H1 (cell line): Measurements from ENCODE around the gene MICU2. TPM values are rescaled to one million over a fixed set of nuclear protein-coding genes. Genes with fewer than 3 reads are reported as not detected.

ENCODE experiments used
- KDM5A ChIP-seq: fragments of 200-600 bp; IDR thresholded peaks from 2 replicates; pipeline ENCODE4 v1.7.1; 2012; ENCODE audit warnings: mild to moderate bottlenecking, low read length, inconsistent platforms, mixed read lengths
- polyA plus RNA-seq, 7 experiments: library from polyadenylated mRNA; depleted of rRNA in 3 of 7; stranded (reverse) in 5 of 7; unstranded in 2 of 7; fragments of >200 nt in 5 of 7; fragments of 200-250 nt in 2 of 7; gene quantifications; 1 replicate in 5 of 7; 2 replicates in 1 of 7; 4 replicates in 1 of 7; pipeline versions ENCODE4 v1.2.1 to v1.2.3, GENCODE V29; 2011 to 2013; ENCODE audit warnings: missing spikeins in 2 of 7, mixed read lengths in 2 of 7
- total RNA-seq: library from RNA; stranded (reverse); fragmentation: NEBNext Ultra II Directional; extraction: Animal tissue kit (Norgen Biotek cat#: 25700); gene quantifications from 2 replicates; pipeline ENCODE4 v1.2.1, GENCODE V29; 2021

The MICU2 gene
- total and polyA plus RNA-seq, 2 of the 8 experiments (the other 6 are each of a cell fraction or from before 2014, with no cell fraction given) = 34.6 to 36.5 TPM

DNA sequence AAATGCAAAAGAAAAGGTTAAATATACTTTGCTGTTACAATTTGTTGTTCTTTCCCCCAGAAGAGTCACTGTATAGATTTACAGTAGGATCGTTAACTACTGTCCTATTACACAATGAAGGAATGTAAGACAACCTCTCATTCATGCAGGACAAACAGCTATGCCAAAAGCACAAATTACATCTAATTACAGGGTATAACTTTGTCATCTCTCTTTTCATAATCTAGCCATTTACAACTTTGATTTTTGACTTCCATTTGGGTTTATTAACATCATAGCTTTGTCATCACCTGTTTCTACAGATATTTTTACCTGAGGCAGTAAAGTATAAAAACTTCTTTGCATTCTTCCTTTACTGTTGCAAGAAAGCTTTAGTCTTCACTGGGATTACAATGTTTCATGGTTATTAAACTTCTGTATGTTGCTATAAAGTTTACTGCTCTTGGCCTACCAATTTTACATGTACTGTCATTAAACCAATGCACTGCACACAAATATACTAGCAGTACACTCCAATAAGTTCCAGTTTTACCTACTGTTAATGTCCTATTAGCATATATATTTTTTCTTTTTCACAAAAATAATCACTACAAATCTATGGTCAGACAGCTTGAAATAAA, 18.9 kb downstream of the MICU2 start (continued):
- TF ChIP-seq KDM5A = no peak
- TF ChIP-seq, all 59 proteins: peak for 0
